Measurements from ENCODE around the gene INPP5A.

INPP5A gene

GRCh38 chr10:132776821-132777220 is 239.2 kb downstream of the INPP5A start:
- H3K36me3 Mint-ChIP-seq (ENCODE audit: low read depth) = peaks cover 84% of the 10 kb centered on the region
- intact Hi-C loops (cut with micrococcal nuclease) = no loop called here
- H3K4me3 Mint-ChIP-seq = no peak overlapping the region
- H3K27me3 Mint-ChIP-seq = peaks cover 4% of the 10 kb centered on the region
- no peaks in the 10 kb centered on the region for H3K4me1 Mint-ChIP-seq (ENCODE audit: low read depth)
- no peak overlapping the region for H3K27ac Mint-ChIP-seq
- H3K9me3 Mint-ChIP-seq = no peaks in the 10 kb centered on the region

GRCh38 chr10:132777441-132777840 is 239.9 kb downstream of the INPP5A start:
- intact Hi-C loops (cut with micrococcal nuclease) = no loop called here
- Mint-ChIP-seq H3K27me3 (peaks cover 7% of the 10 kb centered on the region), H3K9me3 (no peaks in the 10 kb centered on the region)

GRCh38 chr10:132779549-132780294 is 242.1 kb downstream of the INPP5A start:
- H3K36me3 Mint-ChIP-seq (ENCODE audit: low read depth) = peaks cover 83% of the 10 kb centered on the region
- peaks cover 28% of the 10 kb centered on the region for H3K27me3 Mint-ChIP-seq
- no peaks in the 10 kb centered on the region for H3K9me3 Mint-ChIP-seq
- intact Hi-C loops (cut with micrococcal nuclease) = no loop called here
- H3K4me3 Mint-ChIP-seq = no peak overlapping the region
- no peaks in the 10 kb centered on the region for H3K4me1 Mint-ChIP-seq (ENCODE audit: low read depth)
- no peak overlapping the region for H3K27ac Mint-ChIP-seq

More at GRCh38 chr10:132777441-132777840, 239.9 kb downstream of the INPP5A start:
- H3K27ac Mint-ChIP-seq = no peak overlapping the region
- no peak overlapping the region for H3K4me3 Mint-ChIP-seq
- peaks cover 90% of the 10 kb centered on the region for H3K36me3 Mint-ChIP-seq (ENCODE audit: low read depth)
- no peaks in the 10 kb centered on the region for H3K4me1 Mint-ChIP-seq (ENCODE audit: low read depth)

- H3K36me3 Mint-ChIP-seq (ENCODE audit: low read depth) = peaks cover 82% of the 10 kb centered on the region
- intact Hi-C loops (cut with micrococcal nuclease) = no loop called here
- no peak overlapping the region for H3K27ac Mint-ChIP-seq
- H3K4me3 Mint-ChIP-seq = no peak overlapping the region
- H3K9me3 Mint-ChIP-seq = no peaks in the 10 kb centered on the region
- H3K4me1 Mint-ChIP-seq (ENCODE audit: low read depth) = no peaks in the 10 kb centered on the region
- H3K27me3 Mint-ChIP-seq = peaks cover 33% of the 10 kb centered on the region
Observed at GRCh38 chr10:132780356-132780755, 242.8 kb downstream of the INPP5A start.

- Mint-ChIP-seq H3K9me3 (no peaks in the 10 kb centered on the region), H3K4me3 (no peak overlapping the region), H3K27me3 (peaks cover 40% of the 10 kb centered on the region), H3K36me3 (ENCODE audit: low read depth) (peaks cover 70% of the 10 kb centered on the region), H3K4me1 (ENCODE audit: low read depth) (no peaks in the 10 kb centered on the region), H3K27ac (no peak overlapping the region)
- intact Hi-C loops (cut with micrococcal nuclease) = no loop called here
Observed at GRCh38 chr10:132781556-132781955, 244.0 kb downstream of the INPP5A start.

- peaks cover 54% of the 10 kb centered on the region for H3K27me3 Mint-ChIP-seq
- no peak overlapping the region for H3K27ac Mint-ChIP-seq
- H3K4me1 Mint-ChIP-seq (ENCODE audit: low read depth) = no peaks in the 10 kb centered on the region
- intact Hi-C loops (cut with micrococcal nuclease) = no loop called here
- no peaks in the 10 kb centered on the region for H3K9me3 Mint-ChIP-seq
- peaks cover 52% of the 10 kb centered on the region for H3K36me3 Mint-ChIP-seq (ENCODE audit: low read depth)
- H3K4me3 Mint-ChIP-seq = no peak overlapping the region
Observed at GRCh38 chr10:132783165-132783939, 245.8 kb downstream of the INPP5A start.

- H3K4me3 Mint-ChIP-seq = peak overlapping the region; percentile 23
- no peaks in the 10 kb centered on the region for H3K9me3 Mint-ChIP-seq
- intact Hi-C loops (cut with micrococcal nuclease) = no loop called here
- H3K36me3 Mint-ChIP-seq (ENCODE audit: low read depth) = peaks cover 43% of the 10 kb centered on the region
- peaks cover 62% of the 10 kb centered on the region for H3K27me3 Mint-ChIP-seq
- H3K4me1 Mint-ChIP-seq (ENCODE audit: low read depth) = no peaks in the 10 kb centered on the region
- no peak overlapping the region for H3K27ac Mint-ChIP-seq
Observed at GRCh38 chr10:132783940-132784865, 246.6 kb downstream of the INPP5A start.

- Mint-ChIP-seq H3K27ac (no peak overlapping the region), H3K4me3 (no peak overlapping the region), H3K9me3 (no peaks in the 10 kb centered on the region), H3K36me3 (ENCODE audit: low read depth) (peaks cover 35% of the 10 kb centered on the region), H3K4me1 (ENCODE audit: low read depth) (no peaks in the 10 kb centered on the region), H3K27me3 (peaks cover 71% of the 10 kb centered on the region)
- intact Hi-C loops (cut with micrococcal nuclease) = no loop called here
Observed at GRCh38 chr10:132784866-132785722, 247.5 kb downstream of the INPP5A start.

GRCh38 chr10:132785723-132786475 is 248.3 kb downstream of the INPP5A start, which contains the start of gene NKX6-2:
Gene NKX6-2, minus strand, starts transcription at chr10:132786147. Its CDS starts 199 bp downstream, at chr10:132785948.
- intact Hi-C loops (cut with micrococcal nuclease) = no loop called here
- H3K27ac Mint-ChIP-seq = no peak within 1 kb of the TSS
- H3K4me1 Mint-ChIP-seq (ENCODE audit: low read depth) = no peaks in the 10 kb centered on the region
- H3K9me3 Mint-ChIP-seq = no peaks in the 10 kb centered on the region
- peaks cover 79% of the 10 kb centered on the region for H3K27me3 Mint-ChIP-seq
- no peak within 1 kb of the TSS for H3K4me3 Mint-ChIP-seq
- peaks cover 27% of the 10 kb centered on the region for H3K36me3 Mint-ChIP-seq (ENCODE audit: low read depth)

- intact Hi-C loops (cut with micrococcal nuclease) = no loop called here
- Mint-ChIP-seq H3K27ac (no peak overlapping the region), H3K27me3 (peaks cover 84% of the 10 kb centered on the region), H3K4me1 (ENCODE audit: low read depth) (no peaks in the 10 kb centered on the region), H3K9me3 (no peaks in the 10 kb centered on the region), H3K36me3 (ENCODE audit: low read depth) (peaks cover 21% of the 10 kb centered on the region), H3K4me3 (no peak overlapping the region)
Observed at GRCh38 chr10:132786476-132786883, 248.9 kb downstream of the INPP5A start.

- intact Hi-C loops (cut with micrococcal nuclease) = no loop called here
- no peaks in the 10 kb centered on the region for H3K4me1 Mint-ChIP-seq (ENCODE audit: low read depth)
- peaks cover 16% of the 10 kb centered on the region for H3K36me3 Mint-ChIP-seq (ENCODE audit: low read depth)
- H3K9me3 Mint-ChIP-seq = no peaks in the 10 kb centered on the region
- peaks cover 81% of the 10 kb centered on the region for H3K27me3 Mint-ChIP-seq
- no peak overlapping the region for H3K27ac Mint-ChIP-seq
- no peak overlapping the region for H3K4me3 Mint-ChIP-seq
Observed at GRCh38 chr10:132786884-132787494, 249.4 kb downstream of the INPP5A start.

- H3K36me3 Mint-ChIP-seq (ENCODE audit: low read depth) = peaks cover 9% of the 10 kb centered on the region
- no peak overlapping the region for H3K27ac Mint-ChIP-seq
- H3K27me3 Mint-ChIP-seq = peaks cover 78% of the 10 kb centered on the region
- H3K4me1 Mint-ChIP-seq (ENCODE audit: low read depth) = no peaks in the 10 kb centered on the region
- H3K9me3 Mint-ChIP-seq = no peaks in the 10 kb centered on the region
- no peak overlapping the region for H3K4me3 Mint-ChIP-seq
- intact Hi-C loops (cut with micrococcal nuclease) = no loop called here
Observed at GRCh38 chr10:132787495-132788179, 250.1 kb downstream of the INPP5A start.
